ENCODE data around the gene NUSAP1. TPM values are rescaled to one million over a fixed set of nuclear protein-coding genes. Genes with fewer than 3 reads are reported as not detected.
"Not testable (repeated sequence)": the region's sequence is repeated elsewhere in the genome, so short reads cannot be mapped to it uniquely, and the experiment has no call there.

Gene NUSAP1
- total RNA-seq, 2 donors from 2014 or later: 3.9 to 28.2 TPM

DNA sequence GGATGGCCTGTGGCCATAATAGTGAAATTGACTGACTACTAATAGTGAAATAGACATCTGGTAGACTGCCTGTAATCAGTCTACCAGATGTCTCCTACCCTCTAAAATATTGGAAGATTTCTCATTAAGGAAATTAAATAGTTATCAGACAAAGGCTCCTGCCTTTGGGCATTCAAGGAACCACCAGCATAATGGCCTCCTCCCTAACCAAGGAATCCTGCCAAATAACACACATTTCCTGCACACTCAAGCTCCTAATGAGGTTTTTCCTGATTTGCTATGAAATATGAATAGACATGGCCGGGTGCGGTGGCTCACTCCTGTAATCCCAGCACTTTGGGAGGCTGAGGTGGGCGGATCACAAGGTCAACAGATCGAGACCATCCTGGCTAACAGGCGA is 14.6 kb downstream of the NUSAP1 start:
- no peaks in the 10 kb centered on the region for H3K36me3 ChIP-seq
- no peaks in the 10 kb centered on the region for H3K27me3 ChIP-seq (replicated peaks; ENCODE audit: insufficient read depth)
- H3K4me3 ChIP-seq: no peak overlapping the region
- TF ChIP-seq CTCF (IDR thresholded peaks at IDR 0.05): no peak
- TF ChIP-seq POLR2AphosphoS5 (IDR thresholded peaks at IDR 0.05): no peak
- no peak for TF ChIP-seq POLR2A (IDR thresholded peaks at IDR 0.05)
- H3K27ac ChIP-seq: no peak overlapping the region
- H3K4me1 ChIP-seq (replicated peaks): no peaks in the 10 kb centered on the region
- H3K9me3 ChIP-seq: no peaks in the 10 kb centered on the region
- intact Hi-C loops (cut with DNase I): no loop called here
- no peak for DNase-seq (ENCODE audit: low spot score)
- WGBS: 94% methylated on average over 5 of the region's 5 CpGs

- Histone ChIP-seq H3K27me3 (replicated peaks; ENCODE audit: insufficient read depth) (no peaks in the 10 kb centered on the region), H3K27ac (no peak overlapping the region), H3K4me1 (replicated peaks) (no peaks in the 10 kb centered on the region), H3K4me3 (no peak overlapping the region), H3K9me3 (no peaks in the 10 kb centered on the region), H3K36me3 (no peaks in the 10 kb centered on the region)
- 56% methylated on average over 10 of the region's 10 CpGs for WGBS
- TF ChIP-seq POLR2AphosphoS5 (IDR thresholded peaks at IDR 0.05): no peak
- no peak for TF ChIP-seq CTCF (IDR thresholded peaks at IDR 0.05)
- TF ChIP-seq POLR2A (IDR thresholded peaks at IDR 0.05): no peak
- no peak for DNase-seq (ENCODE audit: low spot score)
- intact Hi-C loops (cut with DNase I): no loop called here
Measured at GRCh38 chr15:41350057-41350717, 17.5 kb downstream of the NUSAP1 start.

GRCh38 chr15:41354371-41354770 is 21.7 kb downstream of the NUSAP1 start:
- Histone ChIP-seq H3K4me3 (no peak overlapping the region), H3K27me3 (replicated peaks; ENCODE audit: insufficient read depth) (no peaks in the 10 kb centered on the region), H3K9me3 (no peaks in the 10 kb centered on the region), H3K27ac (no peak overlapping the region), H3K4me1 (replicated peaks) (no peaks in the 10 kb centered on the region), H3K36me3 (no peaks in the 10 kb centered on the region)
- intact Hi-C loops (cut with DNase I): no loop called here
- no peak for TF ChIP-seq CTCF (IDR thresholded peaks at IDR 0.05)
- TF ChIP-seq POLR2A (IDR thresholded peaks at IDR 0.05): no peak
- TF ChIP-seq POLR2AphosphoS5 (IDR thresholded peaks at IDR 0.05): no peak
- DNase-seq (ENCODE audit: low spot score): no peak
- 87% methylated on average over 10 of the region's 10 CpGs for WGBS

DNA sequence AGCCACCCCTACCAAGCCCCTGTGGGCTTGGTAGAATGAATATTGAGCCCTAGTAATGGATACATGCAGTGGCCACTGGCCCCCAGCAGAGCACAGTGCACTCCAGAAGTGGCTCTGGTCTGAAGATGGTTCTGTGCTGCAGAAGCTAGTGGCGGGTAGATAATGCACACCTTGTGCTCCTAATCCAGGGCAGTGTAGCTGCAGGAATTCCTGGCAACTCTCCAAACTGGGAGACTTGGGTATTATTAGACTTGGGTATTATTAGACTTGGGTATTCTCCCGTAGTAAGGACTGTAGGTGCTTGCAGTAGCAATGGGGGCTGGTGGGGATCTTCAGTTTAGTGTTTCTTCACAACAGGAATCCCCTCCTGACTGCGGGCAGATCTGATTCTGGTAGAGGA is 34.7 kb downstream of the NUSAP1 start:
- DNase-seq (ENCODE audit: low spot score): no peak
- 92% methylated on average over 3 of the region's 3 CpGs for WGBS
- H3K4me3 ChIP-seq: no peak overlapping the region
- H3K9me3 ChIP-seq: no peaks in the 10 kb centered on the region
- no peaks in the 10 kb centered on the region for H3K4me1 ChIP-seq (replicated peaks)
- H3K27me3 ChIP-seq (replicated peaks; ENCODE audit: insufficient read depth): no peaks in the 10 kb centered on the region
- no peaks in the 10 kb centered on the region for H3K36me3 ChIP-seq
- H3K27ac ChIP-seq: no peak overlapping the region
- intact Hi-C loops (cut with DNase I): no loop called here
- TF ChIP-seq CTCF (IDR thresholded peaks at IDR 0.05) (no peak), POLR2A (IDR thresholded peaks at IDR 0.05) (no peak), POLR2AphosphoS5 (IDR thresholded peaks at IDR 0.05) (no peak)

DNA sequence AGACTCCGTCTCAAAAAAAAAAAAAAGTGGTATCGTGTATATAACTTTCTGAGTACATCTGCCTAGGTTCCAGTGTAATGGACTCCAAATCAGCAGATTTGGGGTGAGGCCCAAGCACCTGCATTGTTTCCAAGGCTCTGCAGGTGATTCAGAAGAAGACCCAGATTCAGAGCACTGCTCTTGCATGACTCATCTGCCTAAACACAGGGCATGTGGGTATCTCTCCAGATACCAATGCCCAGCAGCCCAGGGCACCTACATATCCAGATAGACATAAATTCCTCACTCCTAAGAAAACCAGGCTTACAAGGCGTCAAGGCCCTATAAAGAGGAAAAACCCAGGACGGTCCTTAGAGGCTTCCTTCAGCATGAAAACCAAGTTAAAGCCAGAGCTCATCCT is 45.3 kb downstream of the NUSAP1 start:
- no peaks in the 10 kb centered on the region for H3K27me3 ChIP-seq (replicated peaks; ENCODE audit: insufficient read depth)
- intact Hi-C loops (cut with DNase I): no loop called here
- WGBS: 91% methylated on average over 4 of the region's 4 CpGs
- H3K27ac ChIP-seq: no peak overlapping the region
- DNase-seq (ENCODE audit: low spot score): no peak
- no peak overlapping the region for H3K4me3 ChIP-seq
- H3K9me3 ChIP-seq: no peaks in the 10 kb centered on the region
- TF ChIP-seq CTCF (IDR thresholded peaks at IDR 0.05): no peak
- no peak for TF ChIP-seq POLR2A (IDR thresholded peaks at IDR 0.05)
- TF ChIP-seq POLR2AphosphoS5 (IDR thresholded peaks at IDR 0.05): no peak
- no peaks in the 10 kb centered on the region for H3K4me1 ChIP-seq (replicated peaks)
- H3K36me3 ChIP-seq: no peaks in the 10 kb centered on the region

- H3K4me3 ChIP-seq; H3K4me1 ChIP-seq (replicated peaks); intact Hi-C loops (cut with DNase I); H3K9me3 ChIP-seq; H3K27me3 ChIP-seq (replicated peaks; ENCODE audit: insufficient read depth); H3K36me3 ChIP-seq; H3K27ac ChIP-seq; DNase-seq (ENCODE audit: low spot score): not testable (repeated sequence)
- WGBS: 91% methylated on average over 9 of the region's 9 CpGs
Measured at GRCh38 chr15:41383974-41384749, 51.5 kb downstream of the NUSAP1 start.
